ENCODE results near the gene PRPSAP2.

- no peak for TF ChIP-seq CTCF (optimal IDR thresholded peaks at IDR 0.05 in 1 of 3, IDR thresholded peaks at IDR 0.05 in 1 of 3, conservative IDR thresholded peaks at IDR 0.05 in 1 of 3; ENCODE audit: extremely low read depth in 1 of 3, insufficient read depth in 2 of 3, low read length in 3 of 3)
- no peak for TF ChIP-seq EZH2 (IDR thresholded peaks at IDR 0.05; ENCODE audit: low read length)
Observed at GRCh38 chr17:18919963-18920362, 62.0 kb downstream of the PRPSAP2 start.
